Neuronal stem cell (in vitro differentiated cells): ENCODE measurements around the gene UGT1A6.

Source experiments
- DNase-seq: peaks from one replicate; pipeline ENCODE4 v3.0.0-alpha.2; 2013; ENCODE audit warnings: low spot score
- H2AFZ ChIP-seq: one replicate; pipeline ENCODE4 v1.6.1; 2013; ENCODE audit warnings: mild to moderate bottlenecking, low read length, inconsistent platforms
- H2AK5ac ChIP-seq: 2 replicates; pipeline ENCODE4 v1.6.1; 2013; ENCODE audit warnings: low read depth, mild to moderate bottlenecking, inconsistent platforms, low read length, moderate library complexity, mixed read lengths
- H2BK120ac ChIP-seq: 2 replicates; pipeline ENCODE4 v1.6.1; 2013; ENCODE audit warnings: low read depth, mild to moderate bottlenecking, inconsistent platforms, low read length, moderate library complexity, mixed read lengths
- H2BK12ac ChIP-seq: one replicate; pipeline ENCODE4 v1.6.1; 2013; ENCODE audit warnings: low read length, inconsistent platforms
- H2BK15ac ChIP-seq: 2 replicates; pipeline ENCODE4 v1.6.1; 2013; ENCODE audit warnings: mild to moderate bottlenecking, low read length, inconsistent platforms, mixed read lengths
- H2BK5ac ChIP-seq: one replicate; pipeline ENCODE4 v1.6.1; 2013; ENCODE audit warnings: inconsistent platforms, mild to moderate bottlenecking, low read length, moderate library complexity
- H3K14ac ChIP-seq: one replicate; pipeline ENCODE4 v1.6.1; 2013; ENCODE audit warnings: low read length, inconsistent platforms
- H3K18ac ChIP-seq: 2 replicates; pipeline ENCODE4 v1.6.1; 2013; ENCODE audit warnings: low read length, inconsistent platforms
- H3K23ac ChIP-seq: 2 replicates; pipeline ENCODE4 v1.6.1; 2013; ENCODE audit warnings: low read depth, mild to moderate bottlenecking, mixed read lengths, low read length, inconsistent platforms; ENCODE audit not compliant: poor library complexity
- H3K27ac ChIP-seq: replicated peaks from 3 replicates; pipeline ENCODE4 v1.5.1; 2013; ENCODE audit warnings: low read length, inconsistent platforms
- H3K27me3 ChIP-seq, 3 experiments: 2 replicates each; pipeline ENCODE4 v1.6.1; 2013; ENCODE audit warnings: low read length in 3 of 3, mild to moderate bottlenecking in 2 of 3, inconsistent platforms in 1 of 3, low read depth in 1 of 3, mixed read lengths in 1 of 3, moderate library complexity in 1 of 3; ENCODE audit not compliant: control insufficient read depth in 3 of 3, insufficient read depth in 3 of 3
- H3K36me3 ChIP-seq, 2 donors: replicated peaks in 1 of 2; 2 replicates each; pipeline ENCODE4 v1.6.1; 2013; ENCODE audit warnings: low read length in 2 of 2; ENCODE audit not compliant: control insufficient read depth in 2 of 2, insufficient read depth in 2 of 2
- H3K4ac ChIP-seq: 2 replicates; pipeline ENCODE4 v1.6.1; 2013; ENCODE audit warnings: inconsistent platforms, mild to moderate bottlenecking, low read length, moderate library complexity
- H3K4me1 ChIP-seq, 2 donors: 1 replicate in 1 of 2; 2 replicates in 1 of 2; pipeline ENCODE4 v1.6.1; 2013; ENCODE audit warnings: low read length in 2 of 2, low read depth in 1 of 2; ENCODE audit not compliant: control insufficient read depth in 2 of 2, insufficient read depth in 1 of 2
- H3K4me2 ChIP-seq: one replicate; pipeline ENCODE4 v1.6.1; 2013; ENCODE audit warnings: mild to moderate bottlenecking, low read length, inconsistent platforms; ENCODE audit not compliant: insufficient read depth, poor library complexity, severe bottlenecking
- H3K4me3 ChIP-seq, 2 donors: 2 replicates each; pipeline ENCODE4 v1.5.1; 2013; ENCODE audit warnings: low read length in 2 of 2, mild to moderate bottlenecking in 2 of 2, inconsistent platforms in 1 of 2, moderate library complexity in 1 of 2
- H3K79me1 ChIP-seq: one replicate; pipeline ENCODE4 v1.6.1; 2013; ENCODE audit warnings: low read depth, mild to moderate bottlenecking, inconsistent platforms, low read length, moderate library complexity
- H3K9ac ChIP-seq: one replicate; pipeline ENCODE4 v1.6.1; 2013; ENCODE audit warnings: mild to moderate bottlenecking, low read depth, low read length, inconsistent platforms; ENCODE audit not compliant: poor library complexity
- H3K9me3 ChIP-seq, 2 donors: replicated peaks in 1 of 2; 2 replicates each; pipeline versions ENCODE3 to v1.6.1; 2013; ENCODE audit warnings: low read length in 2 of 2, mild to moderate bottlenecking in 2 of 2, inconsistent platforms in 1 of 2, low read depth in 1 of 2, mixed read lengths in 1 of 2, moderate library complexity in 1 of 2; ENCODE audit not compliant: control insufficient read depth in 2 of 2, insufficient read depth in 1 of 2
- H4K8ac ChIP-seq: one replicate; pipeline ENCODE4 v1.6.1; 2013; ENCODE audit warnings: low read depth, mild to moderate bottlenecking, inconsistent platforms, low read length, moderate library complexity
- H4K91ac ChIP-seq: one replicate; pipeline ENCODE4 v1.6.1; 2013; ENCODE audit warnings: low read length, low read depth, mild to moderate bottlenecking, inconsistent platforms; ENCODE audit not compliant: poor library complexity
- WGBS, 2 donors: extraction: QIAGEN DNeasy Blood & Tissue Kit; methylation state at CpG; one replicate each; pipeline ENCODE4 v1.1.7; 2013; ENCODE audit warnings: missing lambda C conversion rate in 2 of 2, mixed read lengths in 1 of 2; ENCODE audit not compliant: insufficient read length in 2 of 2, insufficient replicate concordance in 1 of 2; ENCODE audit errors: extremely low coverage in 2 of 2; 5-methylcytosine and 5-hydroxymethylcytosine counted together

The UGT1A6 gene

GRCh38 chr2:233813236-233814055 lies 120.8 kb downstream of the UGT1A6 start:
- Histone ChIP-seq H3K14ac (no peak overlapping the region), H3K27me3 (peaks cover 0 to 2% (median 0%) of the 10 kb centered on the region in 3 experiments), H2BK12ac (no peak overlapping the region), H3K4me3 (no peak overlapping the region), H4K91ac (no peak overlapping the region), H4K8ac (no peak overlapping the region), H2AFZ (no peak overlapping the region), H3K79me1 (no peaks in the 10 kb centered on the region), H2BK5ac (no peak overlapping the region), H3K18ac (no peak overlapping the region), H3K36me3 (no peaks in the 10 kb centered on the region), H3K23ac (no peak overlapping the region), H2BK120ac (no peak overlapping the region), H3K9me3 (no peaks in the 10 kb centered on the region), H3K9ac (no peak overlapping the region), H2BK15ac (no peak overlapping the region), H3K4ac (no peak overlapping the region), H3K4me2 (no peak overlapping the region), H3K27ac (no peak overlapping the region), H2AK5ac (no peak overlapping the region), H3K4me1 (no peaks in the 10 kb centered on the region)
- WGBS, 2 donors: no CpG with 5 or more reads among the region's 3 CpGs
- no peak for DNase-seq

DNA sequence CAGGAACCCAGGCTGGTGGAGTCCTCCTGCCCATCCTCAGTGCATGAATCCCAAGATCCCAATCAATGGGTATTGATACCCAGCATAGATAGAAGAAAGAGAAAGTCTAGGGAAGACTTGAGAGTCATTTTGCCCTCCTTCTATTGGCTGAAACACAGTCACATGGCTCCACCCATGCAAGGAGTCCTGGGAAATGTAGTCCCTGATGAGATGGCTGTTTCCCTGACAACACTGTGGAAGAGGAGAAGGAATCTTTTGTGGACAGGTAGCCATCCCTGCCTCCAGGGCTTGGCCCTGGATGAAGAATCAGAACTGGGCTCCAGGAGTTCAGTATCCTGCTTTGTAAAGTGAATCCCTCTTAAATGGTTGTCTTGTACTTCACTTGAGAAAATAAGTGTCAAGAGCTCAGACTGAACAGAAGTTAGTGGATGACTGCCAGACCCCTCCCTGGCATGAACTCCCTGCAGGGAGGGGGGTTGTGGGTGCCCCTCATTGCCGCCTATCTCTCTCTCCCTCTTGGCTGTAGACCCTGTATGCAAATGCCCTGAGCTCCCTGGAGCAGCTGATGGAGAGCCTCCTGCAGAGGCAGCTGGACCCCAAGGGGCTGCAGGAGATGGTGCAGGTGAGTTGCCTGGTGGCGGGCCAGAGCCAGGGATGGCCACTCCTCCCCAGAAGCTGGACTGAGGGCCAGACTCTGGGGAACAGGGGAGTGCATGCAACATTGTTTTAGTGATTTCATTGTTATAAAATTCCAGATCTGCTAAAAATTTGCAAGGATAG lies 121.6 kb downstream of the UGT1A6 start:
- Histone ChIP-seq H3K4me2 (no peak overlapping the region), H3K36me3 (no peaks in the 10 kb centered on the region), H3K23ac (no peak overlapping the region), H2BK5ac (no peak overlapping the region), H3K79me1 (no peaks in the 10 kb centered on the region), H3K4ac (no peak overlapping the region), H3K4me3 (no peak overlapping the region), H2BK12ac (no peak overlapping the region), H2BK15ac (no peak overlapping the region), H3K9me3 (no peaks in the 10 kb centered on the region), H3K14ac (no peak overlapping the region), H3K27me3 (no peaks in the 10 kb centered on the region), H2AK5ac (no peak overlapping the region), H3K4me1 (no peaks in the 10 kb centered on the region), H4K91ac (no peak overlapping the region), H3K9ac (no peak overlapping the region), H3K27ac (no peak overlapping the region), H2BK120ac (no peak overlapping the region), H4K8ac (no peak overlapping the region), H3K18ac (peak overlapping the region; percentile 71), H2AFZ (no peak overlapping the region)
- no peak for DNase-seq
- no CpG with 5 or more reads among the region's 2 CpGs for WGBS, 2 donors

DNA sequence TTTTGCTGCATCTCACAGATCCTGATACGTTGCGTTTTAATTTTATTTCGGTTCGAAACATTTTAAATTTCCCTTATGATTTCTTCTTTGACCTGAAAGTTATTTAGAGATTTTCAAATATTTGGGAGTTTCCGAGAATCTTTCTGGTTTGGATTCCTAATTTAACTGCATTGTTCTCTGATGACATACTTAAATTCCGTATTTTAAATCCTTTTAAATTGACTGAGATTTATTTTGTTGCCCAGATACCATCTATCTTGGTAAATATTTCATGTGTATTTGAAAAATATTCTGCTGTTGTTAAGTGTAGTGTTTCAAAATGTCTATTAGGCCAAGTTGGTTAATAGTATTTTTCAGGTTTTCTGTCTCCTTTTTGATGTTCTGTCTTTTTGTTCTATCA lies 123.2 kb downstream of the UGT1A6 start:
- H3K4ac ChIP-seq: no peak overlapping the region
- H3K27ac ChIP-seq: no peak overlapping the region
- H3K14ac ChIP-seq: no peak overlapping the region
- peaks cover 0 to 2% of the 10 kb centered on the region in 2 donors for H3K4me1 ChIP-seq
- H2BK12ac ChIP-seq: no peak overlapping the region
- no peak overlapping the region for H2BK5ac ChIP-seq
- H3K36me3 ChIP-seq: no peaks in the 10 kb centered on the region
- no peak overlapping the region for H3K4me3 ChIP-seq
- H3K9ac ChIP-seq: no peak overlapping the region
- no peak overlapping the region for H3K18ac ChIP-seq
- no peak for DNase-seq
- no peak overlapping the region for H2BK15ac ChIP-seq
- H3K27me3 ChIP-seq: peaks cover 0 to 3% (median 0%) of the 10 kb centered on the region in 3 experiments
- H3K9me3 ChIP-seq: no peaks in the 10 kb centered on the region
- no peak overlapping the region for H4K8ac ChIP-seq
- WGBS, 2 donors: no CpG with 5 or more reads among the region's 6 CpGs
- H2AK5ac ChIP-seq: no peak overlapping the region
- no peaks in the 10 kb centered on the region for H3K79me1 ChIP-seq
- H3K23ac ChIP-seq: no peak overlapping the region
- no peak overlapping the region for H3K4me2 ChIP-seq
- no peak overlapping the region for H2BK120ac ChIP-seq
- no peak overlapping the region for H2AFZ ChIP-seq
- H4K91ac ChIP-seq: no peak overlapping the region

DNA sequence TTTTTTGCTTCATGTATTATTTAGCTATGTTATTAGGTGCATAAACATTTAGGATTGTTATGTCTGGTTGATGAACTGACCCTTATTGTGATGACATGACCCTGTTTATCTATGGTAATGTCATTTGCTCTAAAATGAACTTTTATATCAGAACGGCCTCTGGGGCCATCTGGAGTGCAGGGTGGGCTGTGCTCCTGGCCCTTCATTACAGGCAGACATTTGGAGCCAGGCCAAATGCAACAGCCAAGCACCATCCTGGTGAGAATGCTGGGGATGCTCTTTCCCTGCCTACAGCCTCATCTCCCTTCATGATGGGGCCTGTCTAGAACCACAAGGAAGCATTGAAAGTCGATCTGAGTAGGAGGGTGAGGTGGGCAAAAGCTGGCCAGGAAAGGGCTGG lies 123.6 kb downstream of the UGT1A6 start:
- Histone ChIP-seq H3K14ac (no peak overlapping the region), H2BK15ac (no peak overlapping the region), H2BK5ac (no peak overlapping the region), H3K4ac (no peak overlapping the region), H4K91ac (no peak overlapping the region), H2BK120ac (no peak overlapping the region), H3K27me3 (peaks cover 0 to 3% (median 0%) of the 10 kb centered on the region in 3 experiments), H2BK12ac (no peak overlapping the region), H3K27ac (no peak overlapping the region), H3K23ac (peak overlapping the region; percentile 28), H4K8ac (no peak overlapping the region), H3K4me3 (no peak overlapping the region), H3K9me3 (no peaks in the 10 kb centered on the region), H3K18ac (no peak overlapping the region), H3K9ac (no peak overlapping the region), H2AK5ac (no peak overlapping the region), H2AFZ (no peak overlapping the region), H3K79me1 (no peaks in the 10 kb centered on the region), H3K4me1 (peaks cover 0 to 2% of the 10 kb centered on the region in 2 donors), H3K4me2 (no peak overlapping the region), H3K36me3 (no peaks in the 10 kb centered on the region)
- no peak for DNase-seq
- WGBS, 2 donors: no CpG with 5 or more reads among the region's 2 CpGs
